OCI-LY7 (cell line): ENCODE measurements around the gene MANBA. TPM values are rescaled to one million over a fixed set of nuclear protein-coding genes. Genes with fewer than 3 reads are reported as not detected.
"Not testable (repeated sequence)": the region's sequence is repeated elsewhere in the genome, so short reads cannot be mapped to it uniquely, and the experiment has no call there.

ENCODE experiments used
- BruUV-seq: library from RNA; stranded (reverse); fragments of 400-500 nt; replicated peaks from 2 replicates; lab custom pipeline; 2021; lab: Mats Ljungman, UMichigan
- CTCF ChIA-PET: fragments of 300-600 bp; sonication (Branson Sonifier 250); formaldehyde crosslinking; loops from one replicate; lab custom pipeline; 2022; ENCODE audit warnings: antibody characterized with exemption; ENCODE audit not compliant: unreplicated experiment; lab: Charles Lee
- POLR2A ChIA-PET: fragments of 300-600 bp; sonication (Branson Sonifier 250); formaldehyde crosslinking; loops from one replicate; lab custom pipeline; 2022; ENCODE audit warnings: antibody characterized with exemption; lab: Charles Lee
- DNase-seq: peaks from one replicate; pipeline ENCODE4 v3.0.0-alpha.2; 2015; ENCODE audit warnings: low spot score
- H2AFZ ChIP-seq: fragments of 200-600 bp; sonication (generic), shearing (Covaris generic); 2 replicates; pipeline ENCODE4 v1.6.1; 2014; ENCODE audit warnings: mild to moderate bottlenecking, antibody characterized with exemption, low read length, moderate library complexity
- H3K27ac ChIP-seq: fragments of 200-600 bp; sonication (generic); 2 replicates; pipeline ENCODE4 v1.5.1; 2014; ENCODE audit warnings: mixed run types, low read depth, mild to moderate bottlenecking, moderate library complexity, low read length, inconsistent platforms; ENCODE audit not compliant: poor library complexity, severe bottlenecking
- H3K36me3 ChIP-seq: fragments of 200-600 bp; sonication (generic); 2 replicates; pipeline ENCODE4 v1.6.1; 2014; ENCODE audit warnings: mild to moderate bottlenecking, antibody characterized with exemption, low read length, moderate library complexity, mixed read lengths; ENCODE audit not compliant: insufficient read depth
- H3K4me1 ChIP-seq: fragments of 200-600 bp; sonication (generic); 2 replicates; pipeline ENCODE4 v1.5.1; 2014; ENCODE audit warnings: mild to moderate bottlenecking, low read length; ENCODE audit not compliant: insufficient read depth, poor library complexity, severe bottlenecking
- H3K4me2 ChIP-seq: fragments of 200-600 bp; sonication (generic); 2 replicates; pipeline ENCODE4 v1.6.1; 2014; ENCODE audit warnings: mild to moderate bottlenecking, low read length
- H3K4me3 ChIP-seq: fragments of 200-600 bp; sonication (generic); 2 replicates; pipeline ENCODE4 v1.5.1; 2014; ENCODE audit warnings: mild to moderate bottlenecking, low read depth, low read length; ENCODE audit not compliant: poor library complexity, severe bottlenecking
- H3K79me2 ChIP-seq: fragments of 200-600 bp; sonication (generic); 2 replicates; pipeline ENCODE4 v1.6.1; 2016; ENCODE audit warnings: low read depth, mild to moderate bottlenecking, low read length, moderate library complexity, mixed read lengths; ENCODE audit not compliant: insufficient read depth
- H3K9me2 ChIP-seq: fragments of 200-600 bp; sonication (generic); 2 replicates; pipeline ENCODE4 v1.6.1; 2016; ENCODE audit warnings: mild to moderate bottlenecking, low read length, mixed read lengths; ENCODE audit not compliant: insufficient read depth
- H3K9me3 ChIP-seq: fragments of 200-600 bp; sonication (generic); 2 replicates; pipeline ENCODE4 v1.6.1; 2014; ENCODE audit warnings: mild to moderate bottlenecking, mixed run types, low read length, mixed read lengths
- H4K20me1 ChIP-seq: fragments of 200-600 bp; sonication (generic); 2 replicates; pipeline ENCODE4 v1.6.1; 2014; ENCODE audit warnings: mild to moderate bottlenecking, antibody characterized with exemption, low read length, moderate library complexity, mixed read lengths; ENCODE audit not compliant: insufficient read depth
- CTCF ChIP-seq: fragments of 200-600 bp; sonication (generic); conservative IDR thresholded peaks from 2 replicates; pipeline ENCODE4 v1.5.1; 2014; ENCODE audit warnings: mild to moderate bottlenecking, antibody characterized with exemption, low read length, moderate library complexity, mixed read lengths
- EZH2phosphoT487 ChIP-seq: fragments of 200-600 bp; sonication (generic); IDR thresholded peaks from 2 replicates; pipeline ENCODE4 v1.6.1; 2018; ENCODE audit warnings: low read depth, borderline replicate concordance, mild to moderate bottlenecking, mixed run types, antibody characterized with exemption, low read length, moderate library complexity, mixed read lengths
- intact Hi-C: fragments of 100-400 bp; cut with micrococcal nuclease; formaldehyde crosslinking; loops from one replicate; pipeline ENCODE4 v1.10.0; 2022; ENCODE audit not compliant: unreplicated experiment
- total RNA-seq, 2 experiments: library from RNA; depleted of rRNA in 1 of 2; stranded (reverse); fragments of >200 nt in 1 of 2; shearing (Covaris generic) in 1 of 2; gene quantifications; 2 replicates each; pipeline ENCODE4 v1.2.3, GENCODE V29; 2014 to 2022

Gene MANBA
- total RNA-seq, 2 experiments from 2014 or later = 22.8 to 30.0 TPM

GRCh38 chr4:102738802-102739201, 22.0 kb downstream of the MANBA start:
- not testable (repeated sequence) for DNase-seq
- POLR2A ChIA-PET = interaction anchor here (1.1 kb wide), 1 partner anchor 17 kb away, joined by 6 read pairs; no protein-coding TSS in a partner anchor

DNA sequence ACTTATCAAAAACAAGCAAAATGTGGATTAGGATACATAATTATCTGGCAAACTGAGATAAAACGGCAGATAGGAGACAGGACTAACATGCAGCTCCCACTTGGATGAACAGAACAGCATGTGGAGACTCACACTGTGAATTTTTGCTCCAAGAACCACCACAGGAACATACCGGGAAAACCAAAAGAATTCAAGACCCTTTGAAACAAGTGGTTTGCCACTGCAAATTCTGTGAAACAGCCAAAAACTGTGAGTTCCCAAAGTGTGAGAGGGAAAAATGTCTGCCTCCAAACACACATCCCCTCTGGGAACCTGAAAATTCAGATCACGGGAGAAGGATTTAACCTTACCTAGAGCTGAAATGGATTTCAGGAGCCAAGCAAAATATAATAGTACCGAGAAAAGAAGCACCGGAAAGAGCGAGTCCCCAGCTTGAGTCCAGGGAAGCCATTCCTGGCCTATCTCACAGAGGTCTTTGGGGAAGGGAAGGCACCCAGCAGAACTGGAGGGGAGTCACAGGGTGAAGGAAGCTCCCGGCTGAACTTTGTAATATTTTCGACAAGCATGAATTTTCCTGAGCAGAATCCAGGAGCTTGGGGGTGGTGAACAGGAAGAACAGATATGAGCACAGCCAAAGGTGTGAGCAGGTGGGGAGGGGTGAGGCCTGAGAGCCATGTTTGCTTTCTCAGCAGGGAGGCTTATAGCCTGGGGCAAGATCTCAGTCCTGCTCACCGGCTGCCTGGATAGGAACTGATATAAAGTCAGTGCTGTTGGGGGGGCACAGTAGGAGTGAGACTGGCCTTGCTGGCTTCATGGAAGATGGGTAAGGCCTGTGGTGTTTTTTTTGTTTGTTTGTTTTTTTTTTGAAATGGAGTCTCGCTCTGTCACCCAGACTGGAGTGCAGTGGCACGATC, 23.9 kb downstream of the MANBA start:
- Histone ChIP-seq H2AFZ (no peak overlapping the region), H4K20me1 (no peaks in the 10 kb centered on the region), H3K9me2 (no peaks in the 10 kb centered on the region), H3K79me2 (no peaks in the 10 kb centered on the region; the same call in none of the 2 replicates), H3K9me3 (peaks cover 8% of the 10 kb centered on the region; the same call in 1 of the 2 replicates), H3K36me3 (peaks cover 12% of the 10 kb centered on the region; the same call in 1 of the 2 replicates), H3K4me1 (peaks cover 6% of the 10 kb centered on the region), H3K27ac (no peak overlapping the region), H3K4me2 (no peak overlapping the region), H3K4me3 (no peak overlapping the region)
- BruUV-seq = no TSS peak
- ChIA-PET CTCF (no interaction called here), POLR2A (interaction anchor here (0.6 to 1.7 kb wide), 3 partner anchors 12 to 24 kb away, joined by 3 to 5 read pairs (median 3); partner anchors contain the start of gene MANBA)
- intact Hi-C loops = no loop called here
- no peak for DNase-seq
- no peak for TF ChIP-seq CTCF
- TF ChIP-seq EZH2phosphoT487 = no peak

More at GRCh38 chr4:102738802-102739201, 22.0 kb downstream of the MANBA start:
- H3K9me3 ChIP-seq, H4K20me1 ChIP-seq, intact Hi-C loops, H3K4me1 ChIP-seq, H3K4me2 ChIP-seq, H3K9me2 ChIP-seq, H2AFZ ChIP-seq, BruUV-seq, H3K79me2 ChIP-seq, H3K27ac ChIP-seq, CTCF ChIA-PET, H3K4me3 ChIP-seq: not testable (repeated sequence)
- H3K36me3 ChIP-seq = peaks cover 13% of the 10 kb centered on the region

DNA sequence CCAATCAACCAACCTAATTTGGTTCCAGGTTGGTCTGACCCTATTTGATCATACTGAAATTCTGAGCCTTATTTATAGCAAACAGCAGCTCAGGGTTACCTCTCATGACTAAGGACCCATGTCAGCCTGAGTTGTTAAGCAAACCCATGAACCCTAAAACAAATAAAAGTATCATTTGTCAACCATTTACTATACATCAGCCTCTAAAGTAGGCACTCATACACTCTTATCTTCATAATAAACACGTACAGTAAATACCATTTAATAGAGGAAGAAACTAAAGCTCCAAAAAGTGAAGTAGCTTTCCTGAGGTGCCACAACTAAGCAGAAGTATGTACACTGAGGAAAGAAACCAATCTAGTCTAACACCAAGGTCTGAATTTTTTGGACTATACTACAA, 25.2 kb downstream of the MANBA start:
- intact Hi-C loops = no loop called here
- H3K27ac ChIP-seq = no peak overlapping the region
- TF ChIP-seq EZH2phosphoT487 (no peak), CTCF (no peak)
- H3K4me3 ChIP-seq = no peak overlapping the region
- peaks cover 6% of the 10 kb centered on the region for H3K4me1 ChIP-seq
- H3K4me2 ChIP-seq = no peak overlapping the region
- no peak for DNase-seq
- H3K36me3 ChIP-seq = 0 out of 2 replicates have a peak, but pooled peaks cover 9% of the 10 kb centered on the region
- no peak overlapping the region for H2AFZ ChIP-seq
- BruUV-seq = no TSS peak
- ChIA-PET CTCF (no interaction called here), POLR2A (interaction anchor here (0.5 to 1.7 kb wide), 8 partner anchors 9 to 770 kb away, joined by 3 to 5 read pairs (median 3); partner anchors contain the start of gene MANBA)
- H4K20me1 ChIP-seq = no peaks in the 10 kb centered on the region
- no peaks in the 10 kb centered on the region; the same call in none of the 2 replicates for H3K79me2 ChIP-seq
- H3K9me2 ChIP-seq = no peaks in the 10 kb centered on the region
- peaks cover 8% of the 10 kb centered on the region; the same call in 1 of the 2 replicates for H3K9me3 ChIP-seq
